Measurements from ENCODE around the gene GP2.

GP2 gene

DNA sequence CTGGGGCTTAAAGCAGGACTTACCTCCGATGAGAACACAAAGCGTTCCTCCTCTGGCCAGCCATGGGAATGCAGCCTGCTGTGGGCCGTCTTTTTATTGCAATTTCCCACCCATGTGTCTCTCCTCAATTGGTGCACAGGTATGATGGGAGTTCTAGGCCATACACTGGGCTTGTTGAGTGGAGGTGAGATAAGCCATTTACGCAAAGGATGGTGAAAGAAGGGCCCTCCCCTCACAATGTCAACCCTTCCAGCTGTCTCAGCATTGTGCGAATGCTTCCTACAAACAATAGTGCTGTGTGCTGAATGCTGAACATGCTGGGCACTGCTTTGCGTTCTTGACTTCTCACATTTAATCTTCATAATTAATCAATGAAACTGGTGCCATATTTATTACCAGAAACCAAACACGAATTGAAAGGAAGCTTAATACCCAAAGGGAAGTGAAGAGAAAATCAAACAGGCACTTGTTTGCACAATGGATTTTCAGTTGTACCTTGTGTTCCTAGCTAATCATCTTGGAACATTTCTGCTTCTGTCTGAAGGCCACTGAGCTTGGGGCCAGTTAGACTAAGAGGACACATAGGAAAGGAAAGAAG lies at the start of gene GP2:
Gene GP2, minus strand, starts transcription at position 70 of the 598 bp plus-strand sequence. CDS start 1,082 bp downstream, outside the sequence.
- DNase-seq (ENCODE audit: low read depth): no peak

DNA sequence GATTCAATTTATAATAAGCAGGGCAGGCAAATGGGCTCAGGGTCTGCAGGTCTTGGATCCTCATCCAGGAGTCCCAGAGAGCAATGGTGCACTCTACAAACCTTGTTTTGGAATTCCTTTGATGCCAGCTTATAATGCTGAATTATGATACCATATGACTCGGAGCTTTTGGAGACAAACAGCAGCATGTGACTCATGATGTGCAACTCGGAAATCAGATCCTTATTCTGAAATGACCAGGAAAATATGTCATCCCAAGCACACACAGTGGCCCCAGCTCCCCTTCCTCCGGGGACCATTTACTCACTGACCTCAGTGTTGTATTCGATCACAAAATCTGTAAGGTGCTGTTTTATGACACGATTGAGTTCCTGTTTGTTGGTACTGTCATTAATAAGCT lies 45.4 kb upstream of the GP2 start:
- DNase-seq (ENCODE audit: low read depth): no peak

DNA sequence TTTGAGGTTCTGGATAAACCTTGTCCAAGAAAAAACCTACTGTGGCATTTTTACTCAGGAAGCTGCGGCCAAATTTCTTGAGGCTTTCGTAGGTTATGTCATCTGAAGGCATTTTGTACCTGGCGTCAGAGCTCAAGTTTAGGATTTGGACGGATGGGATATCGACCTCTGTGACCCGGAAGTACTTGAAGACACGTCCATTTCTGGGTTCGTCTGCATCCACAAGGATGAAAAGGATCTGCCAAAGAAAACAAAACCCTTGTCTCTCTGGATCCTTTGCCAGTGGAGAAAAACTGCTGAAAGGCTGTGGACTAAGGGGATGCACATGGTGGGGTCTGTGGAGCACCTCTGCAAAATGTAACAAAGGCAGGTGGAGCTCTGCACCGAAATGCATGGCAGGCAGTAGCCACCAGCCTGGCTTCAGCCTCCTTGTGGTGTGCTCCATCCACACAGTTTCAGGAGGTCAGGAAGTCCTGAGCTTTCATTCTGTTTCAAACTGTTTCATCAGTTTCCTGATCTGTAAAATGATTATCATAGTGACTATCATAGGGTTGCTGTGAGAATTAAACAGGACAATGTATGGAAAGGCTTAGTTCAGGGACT lies 42.2 kb upstream of the GP2 start:
- no peak for DNase-seq (ENCODE audit: low read depth)

DNA sequence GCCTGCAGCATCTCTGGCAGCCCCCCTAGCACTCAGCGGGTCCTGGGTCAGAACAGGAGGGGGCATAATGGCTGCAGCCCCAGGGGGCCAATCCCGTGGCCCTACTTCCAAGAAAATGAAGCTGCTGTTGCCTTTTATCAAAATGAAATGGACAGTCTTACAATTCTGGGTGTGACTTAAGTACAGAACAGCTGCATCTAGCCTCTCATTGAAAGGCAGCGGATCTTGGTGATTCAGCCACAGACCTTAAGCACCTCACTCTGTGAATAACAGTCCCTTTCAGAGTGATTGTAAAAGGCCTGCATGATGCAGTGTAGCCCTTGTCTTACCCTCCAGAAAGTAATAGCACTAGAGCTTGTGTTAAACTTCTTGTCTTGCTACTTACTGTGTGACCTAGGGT lies 36.7 kb upstream of the GP2 start:
- no peak for DNase-seq (ENCODE audit: low read depth)

DNA sequence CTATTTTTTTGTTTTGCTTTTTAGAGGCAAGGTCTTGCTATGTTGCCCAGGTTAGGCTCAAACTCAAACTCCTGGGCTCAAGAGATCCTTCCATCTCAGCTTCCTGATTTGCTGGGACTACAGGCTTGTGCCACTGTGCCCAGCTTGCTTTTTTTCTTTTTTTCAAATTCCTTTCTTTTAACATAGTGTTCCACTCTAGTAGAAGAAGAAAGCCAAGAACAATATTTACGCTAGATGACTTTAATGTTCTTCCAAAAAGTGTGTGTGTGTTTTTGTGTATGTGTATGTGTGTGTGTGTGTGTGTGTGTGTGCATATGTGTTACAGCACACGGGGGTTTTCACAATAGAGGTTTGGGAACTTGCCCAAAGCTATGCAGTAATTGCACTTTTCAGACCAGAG lies 35.9 kb upstream of the GP2 start:
- DNase-seq (ENCODE audit: low read depth): no peak

DNA sequence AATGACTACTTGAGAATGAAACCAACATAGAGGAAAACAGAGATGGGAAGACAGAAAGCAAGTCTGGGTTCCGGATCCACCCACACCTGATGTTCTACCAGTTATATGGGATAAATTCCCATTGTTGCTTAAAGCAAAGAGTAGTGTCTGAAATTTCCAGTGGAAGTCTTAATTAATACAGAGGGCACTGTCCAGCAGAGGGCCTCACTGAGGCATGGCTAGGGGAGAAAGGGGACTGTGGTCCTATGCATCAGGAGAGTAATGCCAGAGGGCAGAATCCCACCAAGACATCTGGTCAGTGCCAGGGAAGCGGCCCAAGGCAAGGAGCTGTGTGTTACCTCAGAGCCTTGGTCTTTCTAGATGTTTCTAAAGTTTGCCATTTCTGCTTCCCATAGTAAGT lies 32.7 kb upstream of the GP2 start:
- DNase-seq (ENCODE audit: low read depth): no peak

DNA sequence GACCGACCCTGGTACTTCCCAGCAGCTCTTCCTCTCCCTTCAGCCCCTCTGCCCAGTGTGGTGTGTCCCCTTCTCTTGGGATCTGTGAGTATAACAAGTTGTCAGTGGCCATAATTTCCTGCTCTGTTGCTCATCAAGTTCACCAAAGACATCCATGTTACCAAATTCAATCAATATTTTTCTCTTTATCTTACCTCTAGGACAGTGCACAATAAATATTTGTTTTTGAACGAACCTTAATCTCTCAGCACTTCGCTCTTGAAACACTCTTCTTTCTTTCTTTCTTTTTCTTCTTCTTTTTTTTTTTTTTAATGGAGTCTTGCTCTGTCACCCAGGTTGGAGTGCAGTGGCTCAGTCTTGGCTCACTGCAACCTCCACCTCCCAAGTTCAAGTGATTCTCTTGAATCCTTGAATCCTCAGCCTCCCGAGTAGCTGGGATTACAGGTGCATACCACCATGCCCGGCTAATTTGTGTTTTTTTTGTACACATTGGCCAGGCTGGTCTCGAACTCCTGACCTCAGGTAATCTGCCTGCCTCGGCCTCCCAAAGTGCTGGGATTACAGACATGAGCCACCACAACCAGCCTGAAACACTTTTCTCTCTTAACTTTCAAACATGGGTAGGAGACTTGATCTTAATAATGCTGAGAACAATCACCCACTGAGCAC lies 27.9 kb upstream of the GP2 start:
- DNase-seq (ENCODE audit: low read depth): no peak

DNA sequence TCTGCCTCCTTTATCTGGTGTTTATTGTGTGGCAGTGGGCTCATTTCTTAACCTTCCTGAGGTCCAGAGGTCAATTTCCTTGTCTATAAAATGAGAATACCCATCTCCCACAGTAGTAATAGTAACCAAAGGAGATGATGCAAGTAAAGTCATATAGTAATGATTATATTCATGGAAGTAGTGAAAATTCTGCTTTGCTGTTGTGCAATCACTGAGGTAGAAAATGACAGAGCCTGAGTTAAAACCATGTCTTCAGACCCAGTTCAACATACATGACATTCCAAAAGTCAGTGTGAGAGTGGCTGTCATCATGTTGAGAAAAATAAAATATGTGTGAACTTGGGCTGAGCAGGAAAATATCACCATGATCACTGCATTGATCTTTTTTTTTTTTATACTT lies 26.1 kb upstream of the GP2 start:
- no peak for DNase-seq (ENCODE audit: low read depth)

DNA sequence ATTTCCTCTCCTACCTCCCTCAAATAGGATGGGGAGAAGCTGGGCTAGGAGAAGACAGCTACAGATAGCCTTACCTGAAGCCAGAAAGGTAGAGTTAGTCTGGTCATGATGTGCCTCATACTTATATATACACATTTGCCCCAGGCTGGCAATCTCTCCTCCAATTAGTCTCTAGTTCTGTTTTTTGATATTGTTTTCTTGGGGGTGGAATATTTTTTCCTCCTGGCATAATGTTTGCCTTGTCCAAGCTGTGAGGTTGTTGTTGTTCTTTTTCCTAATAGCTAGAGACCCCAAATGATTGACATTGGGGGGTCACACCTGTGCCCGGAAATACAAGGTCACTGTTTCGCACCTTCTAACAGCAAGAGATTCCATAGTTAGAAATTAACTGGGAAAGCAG lies 25.3 kb upstream of the GP2 start, which contains the start of gene UMOD:
Gene UMOD, minus strand, starts transcription at position 101 of the 400 bp plus-strand sequence. CDS start 1,978 bp downstream, outside the sequence.
- DNase-seq (ENCODE audit: low read depth): no peak

DNA sequence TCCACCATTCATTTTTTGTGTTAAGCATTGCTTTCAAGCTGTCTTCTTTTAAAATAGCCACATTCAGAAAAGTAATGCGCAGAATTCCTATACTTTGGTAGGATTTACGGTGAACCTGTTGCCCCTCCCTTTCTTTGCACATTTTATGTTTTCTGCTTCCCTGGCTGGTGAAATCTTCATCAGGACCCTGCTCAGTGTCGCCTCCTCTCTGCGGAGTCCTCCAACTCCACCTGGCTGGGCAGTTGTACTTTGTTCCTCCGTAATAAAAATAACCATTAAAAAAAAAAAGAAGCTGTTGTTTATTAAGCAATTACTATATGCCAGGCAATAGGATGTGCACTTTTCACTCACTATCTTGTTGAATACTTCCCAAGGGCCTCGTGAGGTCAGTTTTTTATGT lies 22.3 kb upstream of the GP2 start:
- no peak for DNase-seq (ENCODE audit: low read depth)

DNA sequence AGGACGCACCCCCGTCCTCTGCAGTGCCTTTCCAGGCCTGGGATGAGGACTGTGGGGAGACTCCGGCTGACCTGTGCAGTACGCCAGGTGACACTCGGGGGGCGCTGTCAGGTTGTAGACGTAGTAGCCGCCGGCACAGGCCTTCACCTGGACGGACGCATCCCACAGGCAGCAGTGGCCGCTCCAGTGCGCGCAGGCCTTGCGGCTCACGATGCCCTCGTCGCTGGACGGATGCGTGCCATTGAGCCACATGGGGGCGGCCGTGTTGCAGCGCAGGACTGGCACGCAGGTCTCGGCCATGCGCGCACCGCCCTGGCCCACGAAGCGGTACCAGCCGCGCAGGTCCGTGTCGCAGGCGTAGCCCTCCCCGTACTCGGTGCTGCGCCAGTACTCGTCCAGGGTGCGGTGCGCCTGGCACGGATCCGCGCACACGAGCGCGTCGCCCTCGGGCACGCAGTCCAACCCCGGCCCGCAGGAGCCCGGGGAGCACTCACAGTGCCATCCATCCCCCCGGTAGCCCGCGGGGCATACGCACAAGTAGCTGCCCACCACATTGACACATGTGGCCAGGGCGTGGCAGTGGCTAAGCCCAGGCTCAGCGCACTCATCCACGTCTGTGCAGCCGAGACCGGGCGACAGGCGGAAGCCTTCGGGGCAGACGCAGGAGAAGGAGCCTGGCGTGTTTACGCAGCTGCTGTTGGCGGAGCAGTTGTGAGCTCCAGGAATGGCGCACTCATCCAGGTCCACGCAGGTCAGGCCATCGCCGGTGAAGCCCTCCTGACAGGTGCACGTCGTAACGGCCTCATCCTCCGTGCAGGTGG lies 21.3 kb upstream of the GP2 start:
- DNase-seq (ENCODE audit: low read depth): no peak

DNA sequence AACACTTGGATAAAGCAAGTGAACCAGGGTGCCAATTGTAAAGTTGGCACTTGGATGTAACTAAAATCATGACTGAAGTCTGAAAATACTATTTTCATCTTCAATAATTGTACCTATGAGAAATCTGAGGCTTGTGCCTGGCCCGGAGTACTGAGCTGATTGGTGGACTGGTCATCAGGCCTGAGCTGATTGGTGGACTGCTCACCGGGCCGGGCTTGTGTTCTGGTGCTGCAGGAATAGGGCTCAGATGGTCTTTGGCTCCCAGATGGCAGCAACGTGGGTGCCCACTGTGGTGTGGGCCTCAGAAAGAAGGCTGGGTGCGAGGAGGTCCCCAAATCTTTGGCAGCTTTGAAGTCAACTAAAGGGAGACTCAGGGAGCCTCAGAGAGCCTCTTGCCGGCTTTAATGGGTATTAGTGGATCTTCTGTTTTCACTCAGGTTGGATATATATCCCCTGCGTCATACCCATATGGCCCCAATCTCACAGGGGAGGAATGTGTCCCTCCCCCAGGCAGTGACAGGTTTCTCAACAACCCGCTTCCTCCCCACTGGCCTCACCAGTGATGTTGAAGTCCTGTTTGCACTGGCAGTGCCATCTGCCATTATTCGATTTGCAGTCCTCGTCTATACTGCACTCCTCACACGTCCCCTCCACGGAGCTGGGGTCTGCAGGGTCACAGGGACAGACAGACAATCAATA lies 20.5 kb upstream of the GP2 start:
- no peak for DNase-seq (ENCODE audit: low read depth)

DNA sequence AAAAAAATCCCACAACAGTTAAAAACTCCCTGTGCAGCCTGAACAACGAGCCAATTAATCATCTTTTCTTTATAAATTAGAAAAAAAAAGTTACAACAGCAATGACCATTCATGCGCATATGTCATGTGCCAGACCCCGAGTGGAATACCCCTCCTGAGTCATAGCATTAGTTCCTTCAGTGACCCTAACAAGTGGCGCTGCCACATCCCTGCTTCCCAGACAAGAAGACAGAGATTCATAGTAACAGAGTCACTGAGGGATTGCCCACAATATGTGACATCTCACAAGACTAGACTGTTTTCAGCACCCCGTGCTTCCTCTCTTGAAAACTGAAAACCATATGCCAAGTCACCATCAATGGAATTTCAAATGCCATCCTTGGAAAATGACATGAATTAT lies 17.3 kb upstream of the GP2 start:
- no peak for DNase-seq (ENCODE audit: low read depth)

DNA sequence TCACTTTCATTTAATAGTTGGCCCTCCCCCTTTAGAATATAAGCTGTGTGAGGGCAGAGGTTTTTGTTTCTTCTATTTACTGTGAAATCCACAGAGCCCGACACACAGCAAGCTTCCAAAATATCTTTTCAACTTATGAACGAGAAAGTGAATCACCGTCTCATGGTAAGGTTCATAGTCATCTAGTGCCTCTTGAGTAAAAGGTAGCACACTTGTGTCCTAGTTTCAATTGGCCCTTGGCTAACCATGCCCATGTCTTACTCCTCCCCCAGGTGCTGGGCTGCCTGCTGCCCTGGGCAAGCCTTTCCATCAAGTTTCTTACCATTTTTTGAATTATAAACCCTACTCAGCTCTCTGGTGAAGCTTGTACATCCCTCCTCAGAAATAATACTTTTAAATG lies 12.4 kb upstream of the GP2 start:
- no peak for DNase-seq (ENCODE audit: low read depth)

DNA sequence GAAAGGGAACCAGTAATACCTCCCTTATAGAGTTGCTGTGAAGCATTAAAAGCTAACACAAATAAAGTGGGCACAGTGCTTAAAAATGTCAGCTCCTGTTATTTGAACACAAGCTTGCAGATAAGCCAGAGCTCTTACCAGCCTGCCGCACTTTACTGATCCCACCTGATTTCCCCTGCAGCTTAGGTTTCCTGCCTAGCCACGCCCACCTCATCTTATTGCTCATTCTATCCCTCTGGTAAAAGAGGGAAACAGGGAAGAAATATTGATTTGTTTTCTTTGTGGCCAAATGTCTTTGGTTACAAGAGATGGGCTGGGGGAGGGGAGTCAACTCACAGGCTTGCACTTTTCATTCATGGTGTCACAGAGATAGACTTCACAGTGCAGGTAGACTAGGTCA lies 9.6 kb upstream of the GP2 start:
- no peak for DNase-seq (ENCODE audit: low read depth)

DNA sequence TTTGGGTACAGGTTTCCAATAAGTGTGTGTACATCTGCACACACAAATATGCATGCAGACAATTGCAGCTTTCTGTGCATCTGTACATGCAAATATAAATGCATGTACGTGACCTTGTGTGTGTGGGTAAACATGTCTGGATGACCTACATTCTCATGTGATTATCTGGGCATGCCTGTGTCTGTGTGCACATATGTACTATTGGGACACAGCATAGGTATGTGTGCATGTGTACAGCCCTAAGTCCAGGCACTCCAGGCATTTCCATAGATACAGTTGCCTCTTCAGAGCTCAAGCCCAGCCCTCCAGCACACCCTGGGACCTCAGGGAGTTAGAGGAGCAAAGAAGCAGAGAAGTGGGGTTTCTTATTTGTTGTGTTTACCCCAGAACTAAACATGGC lies 7.1 kb upstream of the GP2 start:
- DNase-seq (ENCODE audit: low read depth): no peak

DNA sequence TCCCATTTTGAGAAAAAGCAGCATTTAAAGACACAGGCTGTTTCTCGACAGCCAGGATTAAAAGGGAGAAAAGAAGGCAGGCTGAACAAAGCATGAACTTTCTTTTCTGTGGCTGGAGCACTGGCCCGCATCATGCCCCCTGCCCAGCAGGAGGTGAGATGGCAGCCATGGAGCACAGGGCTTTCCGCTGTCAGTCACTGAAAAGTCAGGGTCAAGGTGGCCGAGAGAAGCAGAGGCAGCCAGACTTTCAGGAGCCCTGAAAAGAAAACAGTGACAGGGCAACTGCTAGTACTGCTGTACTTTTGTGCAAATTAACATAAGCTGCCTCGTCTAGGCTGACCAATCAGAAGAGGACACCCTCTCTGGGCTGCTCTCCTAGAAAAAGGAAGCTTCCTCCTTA lies 5.8 kb upstream of the GP2 start:
- no peak for DNase-seq (ENCODE audit: low read depth)

DNA sequence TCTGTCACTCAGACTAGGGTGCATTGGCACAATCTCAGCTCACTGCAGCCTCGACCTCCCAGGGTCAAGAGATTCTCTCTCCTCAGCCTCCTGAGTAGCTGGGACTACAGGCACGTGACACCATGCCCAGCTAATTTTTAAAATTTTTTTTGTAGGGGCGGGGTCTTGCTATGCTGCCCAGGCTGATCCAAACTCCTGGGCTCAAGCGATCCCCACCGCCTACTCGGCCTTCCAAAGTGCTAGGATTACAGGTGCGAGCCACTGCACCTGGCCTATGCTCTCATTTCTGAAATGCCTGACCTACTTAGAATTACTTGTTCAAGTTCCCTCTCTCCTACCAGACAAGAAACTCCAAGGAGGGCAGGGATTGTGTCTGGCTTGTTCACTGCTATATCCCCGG lies 5.1 kb upstream of the GP2 start:
- DNase-seq (ENCODE audit: low read depth): no peak

DNA sequence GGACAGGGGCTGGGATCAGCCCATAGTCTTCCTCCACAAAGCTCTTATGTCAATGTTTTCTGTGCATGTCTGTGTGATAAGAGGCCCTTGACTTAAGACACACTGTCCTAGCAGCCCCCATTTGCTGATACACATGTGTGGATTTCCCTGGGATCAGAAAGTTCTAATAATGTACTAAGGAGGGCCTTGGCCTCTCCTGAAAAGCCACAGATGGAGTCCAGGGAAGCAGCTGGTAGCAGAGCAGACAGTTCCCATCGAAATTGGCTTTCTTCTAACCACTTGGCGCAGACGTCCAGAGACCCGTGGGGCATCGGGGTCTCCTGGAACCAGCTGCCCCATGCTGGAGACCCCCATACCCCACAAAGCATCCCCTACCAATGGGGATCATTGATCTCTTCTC lies 4.3 kb upstream of the GP2 start:
- DNase-seq (ENCODE audit: low read depth): no peak

DNA sequence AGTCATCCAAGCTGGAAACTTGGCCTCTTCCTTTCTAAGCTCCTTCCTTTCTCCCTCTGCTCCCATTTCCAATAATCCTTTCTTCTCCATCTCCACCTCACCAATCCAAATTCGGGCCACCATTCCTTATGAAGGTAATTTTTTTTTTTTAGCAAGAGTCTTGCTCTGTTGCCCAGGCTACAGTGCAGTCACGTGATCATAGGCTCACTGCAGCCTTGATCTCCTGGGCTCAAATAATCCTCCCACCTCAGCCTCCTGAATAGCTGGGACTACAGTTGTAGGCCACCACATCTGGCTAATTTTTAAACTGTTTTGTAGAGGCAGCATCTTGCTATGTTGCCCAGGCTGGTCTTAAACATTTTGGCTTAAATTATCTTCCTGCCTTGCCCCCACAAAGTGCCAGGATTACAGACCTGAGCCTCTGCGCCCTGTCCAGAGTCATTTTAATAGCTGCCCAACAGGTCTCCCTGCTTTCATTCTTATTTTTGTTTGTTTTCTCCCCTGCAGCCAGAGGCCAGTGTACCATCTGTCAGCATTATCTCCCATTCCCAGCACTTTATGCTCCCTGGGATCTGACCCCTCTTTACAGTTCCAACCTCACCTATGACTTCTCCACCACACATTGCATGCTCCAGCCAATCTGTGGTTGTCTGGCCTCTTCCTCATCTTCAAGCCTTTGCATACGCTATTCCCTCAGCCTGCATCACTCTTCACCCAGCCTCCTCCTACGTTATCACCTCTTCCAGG lies 2.3 kb upstream of the GP2 start:
- no peak for DNase-seq (ENCODE audit: low read depth)

DNA sequence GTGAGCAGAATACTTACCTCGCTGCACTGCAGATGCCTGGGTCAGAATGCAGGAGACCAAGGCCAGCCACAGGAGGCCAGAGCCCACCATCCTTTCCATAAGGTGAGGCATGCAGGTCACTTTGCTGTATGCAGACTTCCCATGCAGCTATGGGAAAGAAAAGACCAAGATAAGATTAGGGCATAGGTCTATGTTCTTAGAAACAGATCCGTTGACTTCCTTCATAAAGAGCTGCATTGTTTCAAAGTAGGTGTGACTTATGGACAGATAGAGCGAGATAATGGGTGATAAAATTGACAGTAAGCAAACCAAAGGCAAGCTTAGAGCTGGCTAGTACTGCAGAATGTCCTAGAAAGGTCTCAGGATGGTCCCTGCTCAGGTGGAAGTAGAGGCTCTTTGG lies 992 bp downstream of the GP2 start:
- DNase-seq (ENCODE audit: low read depth): no peak

DNA sequence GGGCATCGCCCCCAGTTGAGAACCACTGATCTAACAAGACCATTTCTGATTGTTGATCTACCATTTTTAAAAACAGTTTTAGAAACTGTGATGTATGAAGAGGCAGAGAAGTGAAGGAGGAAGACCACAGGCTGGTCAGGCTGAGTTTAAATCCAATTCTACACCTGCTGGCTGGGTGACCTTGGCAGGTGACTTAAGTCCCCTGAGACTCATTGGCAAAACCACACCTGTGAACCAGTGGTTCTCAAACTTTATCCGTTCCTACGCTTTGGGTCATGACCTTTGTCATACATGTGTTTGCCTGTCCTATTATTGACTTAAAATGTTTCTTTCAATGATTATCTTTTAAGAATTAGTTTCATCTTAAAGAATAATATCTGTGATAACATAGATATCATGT lies 2.3 kb downstream of the GP2 start:
- no peak for DNase-seq (ENCODE audit: low read depth)
